HFFc6 (cell line): ENCODE measurements around the gene OSBPL10. TPM values are rescaled to one million over a fixed set of nuclear protein-coding genes. Genes with fewer than 3 reads are reported as not detected.

Experiments used
- DNase-seq: peaks from one replicate; pipeline ENCODE4 v3.0.0-alpha.2; 2018
- H3K27ac Mint-ChIP-seq: 2 replicates; pipeline ENCODE4 v1.8.0; 2020; ENCODE audit warnings: mild to moderate bottlenecking, mixed read lengths
- H3K27me3 Mint-ChIP-seq: 2 replicates; pipeline ENCODE4 v1.8.0; 2021; ENCODE audit warnings: mild to moderate bottlenecking, moderate library complexity, mixed read lengths; ENCODE audit not compliant: insufficient read depth
- H3K36me3 Mint-ChIP-seq: 2 replicates; pipeline ENCODE4 v1.8.0; 2021; ENCODE audit warnings: low read depth, mixed read lengths
- H3K4me1 Mint-ChIP-seq: 2 replicates; pipeline ENCODE4 v1.8.0; 2020; ENCODE audit warnings: low read depth, mixed read lengths
- H3K4me3 Mint-ChIP-seq: 2 replicates; pipeline ENCODE4 v1.8.0; 2020; ENCODE audit warnings: mild to moderate bottlenecking, moderate library complexity, mixed read lengths
- H3K9me3 Mint-ChIP-seq: 2 replicates; pipeline ENCODE4 v1.8.0; 2020; ENCODE audit warnings: mild to moderate bottlenecking, mixed read lengths
- total RNA-seq, 6 experiments: library from RNA; stranded (reverse); fragmentation: NEBNext Ultra II Directional; extraction: Animal tissue kit (Norgen Biotek cat#: 25700); gene quantifications; 2 replicates in 1 of 6; 3 replicates in 5 of 6; pipeline ENCODE4 v1.2.3, GENCODE V29; 2021
- TF ChIP-seq, protein P1 (sequence below): fragments of 200-600 bp; sonication (generic); IDR thresholded peaks from 2 replicates; pipeline ENCODE4 v1.5.0; 2021; ENCODE audit warnings: antibody characterized with exemption, mild to moderate bottlenecking

The OSBPL10 gene
- total RNA-seq, 6 experiments from 2014 or later = 7.3 to 8.9 (median 8.6) TPM

- TF ChIP-seq, protein P1, sequence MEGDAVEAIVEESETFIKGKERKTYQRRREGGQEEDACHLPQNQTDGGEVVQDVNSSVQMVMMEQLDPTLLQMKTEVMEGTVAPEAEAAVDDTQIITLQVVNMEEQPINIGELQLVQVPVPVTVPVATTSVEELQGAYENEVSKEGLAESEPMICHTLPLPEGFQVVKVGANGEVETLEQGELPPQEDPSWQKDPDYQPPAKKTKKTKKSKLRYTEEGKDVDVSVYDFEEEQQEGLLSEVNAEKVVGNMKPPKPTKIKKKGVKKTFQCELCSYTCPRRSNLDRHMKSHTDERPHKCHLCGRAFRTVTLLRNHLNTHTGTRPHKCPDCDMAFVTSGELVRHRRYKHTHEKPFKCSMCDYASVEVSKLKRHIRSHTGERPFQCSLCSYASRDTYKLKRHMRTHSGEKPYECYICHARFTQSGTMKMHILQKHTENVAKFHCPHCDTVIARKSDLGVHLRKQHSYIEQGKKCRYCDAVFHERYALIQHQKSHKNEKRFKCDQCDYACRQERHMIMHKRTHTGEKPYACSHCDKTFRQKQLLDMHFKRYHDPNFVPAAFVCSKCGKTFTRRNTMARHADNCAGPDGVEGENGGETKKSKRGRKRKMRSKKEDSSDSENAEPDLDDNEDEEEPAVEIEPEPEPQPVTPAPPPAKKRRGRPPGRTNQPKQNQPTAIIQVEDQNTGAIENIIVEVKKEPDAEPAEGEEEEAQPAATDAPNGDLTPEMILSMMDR = no peak
- no peak overlapping the region for H3K4me3 Mint-ChIP-seq
- DNase-seq = no peak
- H3K27me3 Mint-ChIP-seq = peaks cover 1% of the 10 kb centered on the region; the same call in 1 of the 2 replicates
- 0 out of 2 replicates have a peak, but pooled peaks cover 4% of the 10 kb centered on the region for H3K36me3 Mint-ChIP-seq
- H3K4me1 Mint-ChIP-seq = no peaks in the 10 kb centered on the region
- no peak overlapping the region for H3K27ac Mint-ChIP-seq
- no peaks in the 10 kb centered on the region for H3K9me3 Mint-ChIP-seq
These were observed 310.3 kb downstream of the OSBPL10 start for GRCh38 chr3:31670722-31671121.

DNA sequence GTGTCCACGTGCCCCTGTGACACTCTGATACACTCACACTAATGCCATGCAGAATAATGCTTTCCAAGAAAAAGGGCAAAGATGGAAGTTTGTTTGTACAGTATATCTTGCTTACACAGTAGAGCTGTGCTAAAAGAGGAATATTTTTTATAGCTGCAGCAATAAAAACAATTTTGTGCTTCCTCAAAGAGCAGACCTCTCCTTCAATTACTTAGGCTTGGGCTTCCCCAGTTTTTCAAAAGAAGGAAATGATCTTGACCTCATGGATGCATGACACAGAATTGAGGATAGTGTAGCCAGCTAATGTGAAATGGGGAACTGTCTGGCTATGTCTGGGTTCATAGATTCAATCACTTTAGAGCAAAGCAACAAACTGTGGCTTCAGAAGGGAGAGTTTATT is 310.9 kb downstream of the OSBPL10 start:
- Mint-ChIP-seq H3K4me1 (no peaks in the 10 kb centered on the region), H3K9me3 (no peaks in the 10 kb centered on the region), H3K36me3 (0 out of 2 replicates have a peak, but pooled peaks cover 4% of the 10 kb centered on the region), H3K27me3 (peaks cover 1% of the 10 kb centered on the region; the same call in 1 of the 2 replicates), H3K4me3 (no peak overlapping the region), H3K27ac (no peak overlapping the region)
- TF ChIP-seq, protein P1 = no peak
- no peak for DNase-seq

GRCh38 chr3:31668242-31668641 is 312.8 kb downstream of the OSBPL10 start:
- Mint-ChIP-seq H3K4me1 (no peaks in the 10 kb centered on the region), H3K36me3 (0 out of 2 replicates have a peak, but pooled peaks cover 4% of the 10 kb centered on the region), H3K4me3 (no peak overlapping the region), H3K27me3 (peaks cover 1% of the 10 kb centered on the region; the same call in 1 of the 2 replicates), H3K27ac (no peak overlapping the region), H3K9me3 (no peaks in the 10 kb centered on the region)
- TF ChIP-seq, protein P1 = no peak
- DNase-seq = no peak

DNA sequence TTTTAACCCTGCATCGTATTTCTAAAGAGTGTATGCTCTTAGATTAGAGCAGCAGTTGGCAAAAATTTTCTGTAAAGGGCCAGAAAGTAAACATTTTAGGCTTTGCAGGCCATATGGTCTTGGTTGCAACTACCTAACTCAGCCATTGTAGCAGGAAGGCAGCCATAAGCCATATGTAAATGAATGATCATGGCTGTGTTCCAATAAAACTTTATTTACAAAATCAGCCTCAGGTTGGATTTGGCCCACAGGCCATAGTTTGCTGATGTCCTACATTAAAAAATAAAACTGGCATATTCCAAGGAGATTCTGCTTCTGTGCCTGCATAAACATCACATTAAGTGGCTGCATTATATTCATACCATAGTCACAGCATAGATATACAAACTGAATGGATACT is 313.5 kb downstream of the OSBPL10 start:
- 0 out of 2 replicates have a peak, but pooled peaks cover 4% of the 10 kb centered on the region for H3K36me3 Mint-ChIP-seq
- no peak for DNase-seq
- H3K27ac Mint-ChIP-seq = no peak overlapping the region

DNA sequence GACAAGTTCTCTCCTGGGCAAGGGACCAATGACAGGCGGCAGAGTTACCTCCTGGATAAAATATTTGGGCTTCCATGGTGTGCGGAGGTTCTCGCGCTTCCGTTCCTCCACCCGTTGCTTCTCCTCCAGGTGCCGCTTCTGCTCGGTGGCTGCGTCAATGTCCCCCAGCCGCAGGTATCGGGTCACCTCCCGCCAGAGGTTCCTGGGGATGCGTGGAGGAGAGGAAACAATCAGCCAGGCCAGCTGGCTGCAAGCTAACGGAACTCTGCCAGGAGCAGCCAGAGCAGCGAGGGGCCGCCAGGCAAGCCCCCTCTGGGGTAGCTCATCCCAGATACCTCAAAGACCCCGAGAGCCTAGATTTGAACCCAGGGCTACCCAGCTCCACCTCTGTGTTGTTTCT is 317.0 kb downstream of the OSBPL10 start:
- Mint-ChIP-seq H3K27ac (no peak overlapping the region), H3K4me3 (no peak overlapping the region), H3K9me3 (no peaks in the 10 kb centered on the region), H3K4me1 (no peaks in the 10 kb centered on the region), H3K36me3 (0 out of 2 replicates have a peak, but pooled peaks cover 4% of the 10 kb centered on the region), H3K27me3 (no peaks in the 10 kb centered on the region)
- TF ChIP-seq, protein P1 = no peak
- no peak for DNase-seq

More for the DNA sequence above, 313.5 kb downstream of the OSBPL10 start:
- H3K9me3 Mint-ChIP-seq = no peaks in the 10 kb centered on the region
- peaks cover 1% of the 10 kb centered on the region; the same call in 1 of the 2 replicates for H3K27me3 Mint-ChIP-seq
- H3K4me3 Mint-ChIP-seq = no peak overlapping the region
- no peaks in the 10 kb centered on the region for H3K4me1 Mint-ChIP-seq
- TF ChIP-seq, protein P1 = no peak
